Ascending aorta (tissue), 2 donors: ENCODE measurements around the gene TRIP13. TPM values are rescaled to one million over a fixed set of nuclear protein-coding genes. Genes with fewer than 3 reads are reported as not detected.

Source experiments
- DNase-seq, 2 donors: peaks; one replicate each; pipeline ENCODE4 v3.0.0-alpha.2; 2019; ENCODE audit warnings: low spot score in 2 of 2
- H3K27ac ChIP-seq, 2 donors: fragments of 200-600 bp; sonication (generic); one replicate each; pipeline ENCODE4 v1.5.1; 2016 to 2017; ENCODE audit warnings: mild to moderate bottlenecking in 1 of 2
- H3K27me3 ChIP-seq: fragments of 200-600 bp; sonication (generic); one replicate; pipeline ENCODE4 v1.5.1; 2017
- H3K36me3 ChIP-seq, 2 donors: fragments of 200-600 bp; sonication (generic); one replicate each; pipeline ENCODE4 v1.5.1; 2016
- H3K4me1 ChIP-seq, 2 donors: fragments of 200-600 bp; sonication (generic); one replicate each; pipeline ENCODE4 v1.5.1; 2016 to 2017; ENCODE audit warnings: mild to moderate bottlenecking in 1 of 2
- H3K4me3 ChIP-seq, 2 donors: fragments of 200-600 bp; sonication (generic); one replicate each; pipeline ENCODE4 v1.5.1; 2016 to 2017; ENCODE audit warnings: mild to moderate bottlenecking in 1 of 2
- H3K9me3 ChIP-seq, 2 donors: fragments of 200-600 bp; sonication (generic); one replicate each; pipeline ENCODE4 v1.5.1; 2016
- CTCF ChIP-seq, 3 experiments: fragments of 200-600 bp in 2 of 3; fragments of 450-650 bp in 1 of 3; sonication (generic) in 2 of 3; IDR thresholded peaks; one replicate each; pipeline ENCODE4 v1.5.1; 2016 to 2019; ENCODE audit warnings: antibody characterized with exemption in 3 of 3, mild to moderate bottlenecking in 1 of 3, moderate library complexity in 1 of 3
- intact Hi-C: fragments of 100-400 bp; cut with DNase I; formaldehyde crosslinking; loops from one replicate; pipeline ENCODE4 v1.15.1; 2023
- total RNA-seq: library from RNA; depleted of rRNA; stranded (reverse); fragments of >200 nt; gene quantifications from one replicate; pipeline ENCODE4 v1.1.0, GENCODE V29; 2016

Gene TRIP13
- total RNA-seq, 1 donor from 2014 or later: not detected

- Histone ChIP-seq H3K4me1 (no peaks in the 10 kb centered on the region), H3K27ac (no peak overlapping the region), H3K9me3 (no peaks in the 10 kb centered on the region), H3K27me3 (no peaks in the 10 kb centered on the region), H3K4me3 (no peak overlapping the region), H3K36me3 (no peaks in the 10 kb centered on the region)
- no peak for DNase-seq
- no peak for TF ChIP-seq CTCF (IDR thresholded peaks at IDR 0.05)
- intact Hi-C loops: no loop called here
Measured at GRCh38 chr5:966941-967340, 74.3 kb downstream of the TRIP13 start.

Other genes with a start within 250 kb of the TRIP13 start
- gene TPPP, start 199.5 kb upstream of the TRIP13 start, total RNA-seq: 13.8 TPM
- 0.64 TPM for gene ZDHHC11B, start 108.2 kb upstream of the TRIP13 start, total RNA-seq
- not detected for gene ZDHHC11, start 41.9 kb upstream of the TRIP13 start, total RNA-seq
- gene BRD9, start 83 bp upstream of the TRIP13 start, total RNA-seq: 13.6 TPM
- gene NKD2, start 115.9 kb downstream of the TRIP13 start, total RNA-seq: 6.5 TPM
- gene SLC12A7, start 219.2 kb downstream of the TRIP13 start, total RNA-seq: 101 TPM